Kidney epithelial cell (primary cell): Measurements from ENCODE around the gene KEL. TPM values are rescaled to one million over a fixed set of nuclear protein-coding genes. Genes with fewer than 3 reads are reported as not detected.

Experiments used
- DNase-seq: peaks from one replicate; pipeline ENCODE4 v3.0.0-alpha.2; 2010; ENCODE audit warnings: low read depth
- H3K27me3 ChIP-seq: 2 replicates; pipeline ENCODE4 v1.6.0; 2011; ENCODE audit warnings: low read length; ENCODE audit not compliant: control insufficient read depth, insufficient read depth
- H3K36me3 ChIP-seq: 2 replicates; pipeline ENCODE4 v1.5.1; 2011; ENCODE audit warnings: low read length; ENCODE audit not compliant: control insufficient read depth, insufficient read depth
- H3K4me3 ChIP-seq: 2 replicates; pipeline ENCODE4 v1.5.1; 2011; ENCODE audit warnings: low read depth, mild to moderate bottlenecking, control low read depth, low read length
- total RNA-seq: library from RNA; depleted of rRNA; stranded (reverse); fragments of >200 nt; gene quantifications from 2 replicates; pipeline ENCODE4 v1.2.3, GENCODE V29; 2015
- TF ChIP-seq, protein P1 (sequence below): IDR thresholded peaks from 2 replicates; pipeline ENCODE4 v1.5.1; 2011; ENCODE audit warnings: mild to moderate bottlenecking, moderate library complexity, low read length, control low read depth, inconsistent platforms; ENCODE audit not compliant: insufficient read depth, poor library complexity, severe bottlenecking

Gene KEL
- total RNA-seq, 1 donor from 2014 or later: not detected

DNA sequence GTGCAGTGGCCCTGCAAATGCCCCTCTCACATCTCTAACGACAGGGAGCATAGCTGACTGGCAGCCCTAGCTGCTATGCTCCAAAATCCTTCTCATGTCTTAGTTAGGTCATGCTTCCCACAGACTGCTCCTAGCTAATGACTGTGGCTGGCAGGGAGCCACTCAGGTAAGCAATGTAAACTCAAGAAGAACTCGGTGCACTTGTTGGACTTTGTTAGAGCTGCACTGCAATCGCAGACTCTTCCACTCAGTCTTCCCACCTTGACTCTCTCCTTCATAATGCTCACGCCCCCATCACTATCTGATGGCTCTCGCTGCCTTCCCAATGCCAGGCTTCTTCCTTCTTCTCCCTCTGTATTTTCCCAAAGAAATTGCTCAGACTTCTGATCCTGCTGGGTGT is 40.7 kb upstream of the KEL start:
- Histone ChIP-seq H3K36me3 (no peaks in the 10 kb centered on the region), H3K4me3 (no peak overlapping the region), H3K27me3 (no peaks in the 10 kb centered on the region)
- TF ChIP-seq, protein P1, sequence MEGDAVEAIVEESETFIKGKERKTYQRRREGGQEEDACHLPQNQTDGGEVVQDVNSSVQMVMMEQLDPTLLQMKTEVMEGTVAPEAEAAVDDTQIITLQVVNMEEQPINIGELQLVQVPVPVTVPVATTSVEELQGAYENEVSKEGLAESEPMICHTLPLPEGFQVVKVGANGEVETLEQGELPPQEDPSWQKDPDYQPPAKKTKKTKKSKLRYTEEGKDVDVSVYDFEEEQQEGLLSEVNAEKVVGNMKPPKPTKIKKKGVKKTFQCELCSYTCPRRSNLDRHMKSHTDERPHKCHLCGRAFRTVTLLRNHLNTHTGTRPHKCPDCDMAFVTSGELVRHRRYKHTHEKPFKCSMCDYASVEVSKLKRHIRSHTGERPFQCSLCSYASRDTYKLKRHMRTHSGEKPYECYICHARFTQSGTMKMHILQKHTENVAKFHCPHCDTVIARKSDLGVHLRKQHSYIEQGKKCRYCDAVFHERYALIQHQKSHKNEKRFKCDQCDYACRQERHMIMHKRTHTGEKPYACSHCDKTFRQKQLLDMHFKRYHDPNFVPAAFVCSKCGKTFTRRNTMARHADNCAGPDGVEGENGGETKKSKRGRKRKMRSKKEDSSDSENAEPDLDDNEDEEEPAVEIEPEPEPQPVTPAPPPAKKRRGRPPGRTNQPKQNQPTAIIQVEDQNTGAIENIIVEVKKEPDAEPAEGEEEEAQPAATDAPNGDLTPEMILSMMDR: no peak
- no peak for DNase-seq

DNA sequence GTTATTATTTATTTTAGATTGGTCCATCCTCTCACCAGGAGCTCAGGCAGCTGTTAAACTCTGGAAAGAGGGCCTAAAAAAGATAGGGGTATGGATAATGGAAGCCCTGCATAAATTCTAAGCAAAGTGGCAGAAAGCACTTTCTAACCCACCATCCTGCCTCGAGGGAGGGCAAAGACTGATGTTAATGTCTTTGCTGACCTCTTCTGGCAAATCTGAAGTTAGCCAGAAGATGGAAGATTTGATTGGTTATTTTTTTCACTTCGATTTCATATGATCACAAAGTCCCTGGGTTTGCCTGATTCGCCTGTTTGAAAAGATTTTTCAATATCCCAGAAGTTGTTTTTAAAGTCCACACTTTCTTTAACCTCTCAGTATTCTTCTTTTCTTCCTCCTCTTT is 39.9 kb upstream of the KEL start:
- H3K36me3 ChIP-seq: no peaks in the 10 kb centered on the region
- DNase-seq: no peak
- H3K4me3 ChIP-seq: no peak overlapping the region
- H3K27me3 ChIP-seq: no peaks in the 10 kb centered on the region
- TF ChIP-seq, protein P1: peak; percentile 7

DNA sequence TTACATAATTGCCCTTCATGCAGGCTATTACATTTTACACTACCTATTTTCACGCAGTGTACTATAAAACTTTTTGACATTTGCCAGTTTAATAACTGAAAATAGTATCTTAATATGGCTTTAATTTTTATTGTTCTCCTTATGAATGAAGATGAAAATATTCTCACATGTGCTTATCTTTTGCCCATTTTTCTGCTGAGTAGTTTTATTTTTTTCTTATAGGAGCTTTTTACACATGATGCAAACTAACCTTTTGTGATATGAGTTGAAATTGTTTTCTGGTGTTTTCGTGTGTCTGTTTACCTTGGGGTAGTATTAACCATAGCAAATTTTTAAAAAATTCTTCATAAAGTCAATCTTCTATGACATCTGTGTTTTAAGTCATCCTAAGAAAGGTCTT is 38.5 kb upstream of the KEL start:
- TF ChIP-seq, protein P1: no peak
- Histone ChIP-seq H3K27me3 (no peaks in the 10 kb centered on the region), H3K36me3 (no peaks in the 10 kb centered on the region), H3K4me3 (no peak overlapping the region)
- no peak for DNase-seq

DNA sequence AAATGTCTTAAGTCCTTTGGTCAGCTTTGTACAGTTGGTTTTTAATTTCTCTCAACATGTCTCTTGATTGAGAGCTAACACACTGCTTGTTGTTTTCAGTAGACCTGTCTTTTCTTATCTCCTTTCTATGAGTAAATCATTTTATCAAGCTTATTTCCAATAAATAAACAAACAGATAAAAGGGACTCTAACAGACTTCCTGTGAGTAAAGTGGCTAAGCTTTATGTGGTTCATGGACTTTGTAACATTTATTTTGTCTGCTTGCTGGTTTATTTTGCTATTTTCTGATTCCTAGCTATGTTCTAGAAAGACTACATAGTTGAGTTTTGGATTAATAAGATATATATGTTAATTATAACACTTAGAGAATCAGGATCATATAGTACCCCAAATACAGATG is 37.6 kb upstream of the KEL start:
- DNase-seq: no peak
- Histone ChIP-seq H3K36me3 (no peaks in the 10 kb centered on the region), H3K27me3 (no peaks in the 10 kb centered on the region), H3K4me3 (no peak overlapping the region)
- TF ChIP-seq, protein P1: no peak

DNA sequence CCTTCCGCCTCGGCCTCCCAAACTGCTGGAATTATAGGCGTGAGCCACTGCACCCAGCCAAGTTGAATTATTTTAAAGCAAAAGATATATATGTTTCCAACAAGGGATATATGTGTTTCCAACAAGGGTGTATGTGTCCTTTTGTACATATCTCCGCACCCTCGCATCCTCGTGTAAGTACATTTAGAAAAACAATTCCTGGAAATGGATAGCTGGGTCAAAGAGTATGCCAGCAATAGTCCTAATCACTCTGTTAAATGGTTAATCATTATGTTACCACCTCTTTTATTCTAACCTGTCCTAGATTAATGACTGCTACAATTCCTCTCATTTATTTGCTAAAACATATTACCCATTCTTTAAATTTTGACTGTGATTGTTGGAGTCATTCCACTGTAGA is 36.8 kb upstream of the KEL start:
- DNase-seq: no peak
- H3K27me3 ChIP-seq: no peaks in the 10 kb centered on the region
- H3K4me3 ChIP-seq: no peak overlapping the region
- TF ChIP-seq, protein P1: no peak
- no peaks in the 10 kb centered on the region for H3K36me3 ChIP-seq

DNA sequence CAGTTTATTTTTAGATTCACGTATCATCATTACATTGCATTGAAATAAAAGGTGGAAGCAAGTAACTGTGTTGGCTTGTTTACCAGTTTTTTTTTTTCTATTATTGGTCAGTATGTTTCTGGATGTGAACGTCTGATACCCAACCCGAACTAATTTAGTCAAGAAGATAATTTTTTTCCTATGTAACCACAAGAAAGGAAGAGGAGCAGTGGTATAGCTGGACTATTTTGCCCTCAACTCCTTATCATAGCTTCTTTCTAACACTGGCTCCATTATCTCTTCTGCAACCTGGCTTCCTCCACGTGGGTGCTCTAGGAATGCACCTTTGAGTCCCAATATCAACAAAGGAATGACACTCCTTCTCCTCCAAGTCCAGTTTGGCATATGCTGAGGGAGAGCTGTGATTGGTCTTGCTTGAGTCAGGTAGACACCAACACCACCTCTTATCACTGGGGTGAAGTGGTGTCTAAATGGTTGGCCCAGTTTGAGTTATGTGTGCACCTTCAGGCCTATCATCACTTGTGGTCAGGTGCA is 35.4 kb upstream of the KEL start:
- H3K36me3 ChIP-seq: no peaks in the 10 kb centered on the region
- TF ChIP-seq, protein P1: no peak
- DNase-seq: no peak
- H3K4me3 ChIP-seq: no peak overlapping the region
- H3K27me3 ChIP-seq: no peaks in the 10 kb centered on the region
